Fibroblast of lung (primary cell): ENCODE data around the gene ARFIP1. TPM values are rescaled to one million over a fixed set of nuclear protein-coding genes. Genes with fewer than 3 reads are reported as not detected.

Source experiments
- DNase-seq, 2 donors: peaks; one replicate each; pipeline versions ENCODE4 v3.0.0 to v3.0.0-alpha.2; 2010; ENCODE audit warnings: low read depth in 2 of 2
- H2AFZ ChIP-seq: 2 replicates; pipeline ENCODE4 v1.5.1; 2012; ENCODE audit warnings: low read length, control low read depth, inconsistent platforms
- H3K27ac ChIP-seq: 2 replicates; pipeline ENCODE4 v1.5.1; 2011; ENCODE audit warnings: low read length, control low read depth; ENCODE audit not compliant: insufficient read depth
- H3K27me3 ChIP-seq: 2 replicates; pipeline ENCODE4 v1.5.1; 2011; ENCODE audit warnings: mild to moderate bottlenecking, low read length; ENCODE audit not compliant: control insufficient read depth, insufficient read depth
- H3K36me3 ChIP-seq: 2 replicates; pipeline ENCODE4 v1.5.1; 2011; ENCODE audit warnings: low read length; ENCODE audit not compliant: control insufficient read depth, insufficient read depth
- H3K4me1 ChIP-seq: 2 replicates; pipeline ENCODE4 v1.5.1; 2011; ENCODE audit warnings: low read length; ENCODE audit not compliant: control insufficient read depth, insufficient read depth; ENCODE audit errors: extremely low read depth
- H3K4me2 ChIP-seq: 2 replicates; pipeline ENCODE4 v1.5.1; 2011; ENCODE audit warnings: low read length, control low read depth; ENCODE audit not compliant: insufficient read depth; ENCODE audit errors: extremely low read depth
- H3K4me3 ChIP-seq, 4 experiments: fragments of 200-600 bp in 1 of 4; sonication (generic) in 1 of 4; replicated peaks in 1 of 4; 2 replicates each; pipeline ENCODE4 v1.5.1; 2011 to 2016; ENCODE audit warnings: low read length in 4 of 4, low read depth in 3 of 4, mild to moderate bottlenecking in 3 of 4, control low read depth in 2 of 4, inconsistent platforms in 1 of 4, mixed read lengths in 1 of 4; ENCODE audit not compliant: insufficient read depth in 1 of 4; ENCODE audit errors: control extremely low read depth in 1 of 4
- H3K79me2 ChIP-seq: 2 replicates; pipeline ENCODE4 v1.5.1; 2012; ENCODE audit warnings: mild to moderate bottlenecking, low read length, inconsistent platforms; ENCODE audit not compliant: control insufficient read depth, insufficient read depth
- H3K9ac ChIP-seq: 2 replicates; pipeline ENCODE4 v1.5.1; 2011; ENCODE audit warnings: mild to moderate bottlenecking, low read length, control low read depth; ENCODE audit not compliant: insufficient read depth
- H3K9me3 ChIP-seq: 2 replicates; pipeline ENCODE4 v1.5.1; 2012; ENCODE audit warnings: low read depth, low read length; ENCODE audit not compliant: control insufficient read depth, insufficient read depth
- H4K20me1 ChIP-seq: 2 replicates; pipeline ENCODE4 v1.5.1; 2011; ENCODE audit warnings: low read length; ENCODE audit not compliant: control insufficient read depth, insufficient read depth; ENCODE audit errors: extremely low read depth
- EZH2 ChIP-seq: IDR thresholded peaks from 2 replicates; pipeline ENCODE4 v1.5.1; 2012; ENCODE audit warnings: low read length, control low read depth, mild to moderate bottlenecking; ENCODE audit errors: missing control alignments
- polyA plus RNA-seq, 2 donors: library from polyadenylated mRNA; depleted of rRNA in 1 of 2; stranded (reverse) in 1 of 2; unstranded in 1 of 2; fragments of >200 nt; gene quantifications; 2 replicates each; pipeline ENCODE4 v1.2.1, GENCODE V29; 2011 to 2012; ENCODE audit warnings: missing spikeins in 1 of 2
- total RNA-seq: library from RNA; depleted of rRNA; stranded (reverse); fragments of >200 nt; gene quantifications from 2 replicates; pipeline ENCODE4 v1.2.1, GENCODE V29; 2014
- TF ChIP-seq, protein P1 (sequence below), 2 donors: IDR thresholded peaks in 1 of 2; conservative IDR thresholded peaks in 1 of 2; 1 replicate in 1 of 2; 2 replicates in 1 of 2; pipeline ENCODE4 v1.5.1; 2011 to 2012; ENCODE audit warnings: low read length in 2 of 2, control low read depth in 1 of 2, inconsistent platforms in 1 of 2, low read depth in 1 of 2, mild to moderate bottlenecking in 1 of 2

Gene ARFIP1
- total and polyA plus RNA-seq, 2 donors (not counting 1 experiment from before 2014, with no cell fraction given) = 35.6 to 40.8 TPM

DNA sequence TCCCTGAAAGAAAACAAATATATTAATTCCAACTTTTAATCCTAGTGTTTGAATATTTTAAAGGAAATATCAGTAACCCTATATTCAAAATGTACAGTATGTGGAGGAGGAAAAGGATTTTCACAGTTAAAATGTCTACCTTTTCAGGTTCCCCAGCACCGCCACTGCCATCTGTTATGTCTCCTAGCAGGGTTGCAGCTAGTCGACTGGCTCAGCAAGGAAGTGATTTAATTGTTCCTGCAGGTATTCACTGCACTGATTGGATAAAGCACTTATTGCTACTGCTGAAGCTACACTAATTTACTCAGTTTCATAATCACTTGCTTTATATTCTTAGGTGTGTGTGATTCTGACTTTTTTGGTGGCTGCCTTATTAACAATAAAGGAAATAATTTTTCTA lies 90.9 kb downstream of the ARFIP1 start:
- H3K9ac ChIP-seq = no peak overlapping the region
- H3K27me3 ChIP-seq = no peaks in the 10 kb centered on the region
- H2AFZ ChIP-seq = no peak overlapping the region
- H3K79me2 ChIP-seq = no peaks in the 10 kb centered on the region
- no peaks in the 10 kb centered on the region for H3K9me3 ChIP-seq
- H3K4me1 ChIP-seq = no peaks in the 10 kb centered on the region
- no peak overlapping the region for H3K27ac ChIP-seq
- no peaks in the 10 kb centered on the region for H4K20me1 ChIP-seq
- DNase-seq = no peak
- no peak overlapping the region for H3K4me3 ChIP-seq
- H3K36me3 ChIP-seq = no peaks in the 10 kb centered on the region
- H3K4me2 ChIP-seq = no peak overlapping the region
- no peak for TF ChIP-seq EZH2
- TF ChIP-seq, protein P1, sequence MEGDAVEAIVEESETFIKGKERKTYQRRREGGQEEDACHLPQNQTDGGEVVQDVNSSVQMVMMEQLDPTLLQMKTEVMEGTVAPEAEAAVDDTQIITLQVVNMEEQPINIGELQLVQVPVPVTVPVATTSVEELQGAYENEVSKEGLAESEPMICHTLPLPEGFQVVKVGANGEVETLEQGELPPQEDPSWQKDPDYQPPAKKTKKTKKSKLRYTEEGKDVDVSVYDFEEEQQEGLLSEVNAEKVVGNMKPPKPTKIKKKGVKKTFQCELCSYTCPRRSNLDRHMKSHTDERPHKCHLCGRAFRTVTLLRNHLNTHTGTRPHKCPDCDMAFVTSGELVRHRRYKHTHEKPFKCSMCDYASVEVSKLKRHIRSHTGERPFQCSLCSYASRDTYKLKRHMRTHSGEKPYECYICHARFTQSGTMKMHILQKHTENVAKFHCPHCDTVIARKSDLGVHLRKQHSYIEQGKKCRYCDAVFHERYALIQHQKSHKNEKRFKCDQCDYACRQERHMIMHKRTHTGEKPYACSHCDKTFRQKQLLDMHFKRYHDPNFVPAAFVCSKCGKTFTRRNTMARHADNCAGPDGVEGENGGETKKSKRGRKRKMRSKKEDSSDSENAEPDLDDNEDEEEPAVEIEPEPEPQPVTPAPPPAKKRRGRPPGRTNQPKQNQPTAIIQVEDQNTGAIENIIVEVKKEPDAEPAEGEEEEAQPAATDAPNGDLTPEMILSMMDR (conservative IDR thresholded peaks at IDR 0.05 in 1 of 2, IDR thresholded peaks at IDR 0.05 in 1 of 2; ENCODE audit: low read depth in 1 of 2, low read length in 2 of 2) = no peak

DNA sequence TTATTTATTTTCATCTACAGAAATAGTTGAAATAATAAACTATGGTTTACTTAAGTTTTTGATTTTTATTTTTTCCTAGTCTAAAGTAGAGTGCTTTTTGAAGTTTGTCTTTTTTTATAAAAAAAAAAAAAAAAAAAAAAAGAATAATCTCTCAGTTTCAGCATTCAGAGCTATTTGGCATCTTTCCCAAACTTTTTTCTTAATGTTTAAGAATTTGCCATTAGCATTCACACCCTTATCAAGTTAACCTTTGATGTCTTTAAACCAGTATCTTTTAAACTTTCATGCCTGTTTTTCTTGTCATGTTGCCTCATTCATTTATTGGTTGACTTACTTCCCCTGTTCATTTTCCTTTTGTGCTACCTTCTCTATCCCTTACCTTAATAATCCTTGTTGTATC lies 95.5 kb downstream of the ARFIP1 start:
- Histone ChIP-seq H3K9me3 (no peaks in the 10 kb centered on the region), H3K79me2 (no peaks in the 10 kb centered on the region), H3K4me3 (no peak overlapping the region), H3K27ac (no peak overlapping the region), H2AFZ (no peak overlapping the region), H3K9ac (no peak overlapping the region), H3K27me3 (no peaks in the 10 kb centered on the region), H3K4me2 (no peak overlapping the region), H3K4me1 (no peaks in the 10 kb centered on the region), H4K20me1 (no peaks in the 10 kb centered on the region), H3K36me3 (no peaks in the 10 kb centered on the region)
- DNase-seq = no peak
- TF ChIP-seq, protein P1 (conservative IDR thresholded peaks at IDR 0.05 in 1 of 2, IDR thresholded peaks at IDR 0.05 in 1 of 2; ENCODE audit: low read depth in 1 of 2, low read length in 2 of 2) = no peak
- TF ChIP-seq EZH2 = no peak

DNA sequence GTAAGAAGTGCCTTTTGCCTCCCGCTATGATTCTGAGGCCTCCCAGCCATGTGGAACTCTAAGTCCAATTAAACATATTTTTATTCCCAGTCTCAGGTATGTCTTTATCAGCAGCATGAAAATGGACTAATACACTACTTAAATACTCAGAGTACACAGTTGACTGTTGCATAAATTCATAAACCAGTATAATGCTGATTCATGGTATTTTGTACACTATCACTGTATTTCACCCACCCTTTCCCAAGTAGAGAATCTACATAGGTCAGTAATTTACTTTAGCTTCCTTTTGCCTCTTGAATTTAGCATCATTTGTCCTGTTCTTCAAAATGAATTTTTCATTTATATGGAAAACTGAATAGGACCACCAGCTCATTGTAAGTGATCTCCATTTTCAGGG lies 98.1 kb downstream of the ARFIP1 start:
- no peaks in the 10 kb centered on the region for H3K4me1 ChIP-seq
- no peaks in the 10 kb centered on the region for H3K79me2 ChIP-seq
- H3K9me3 ChIP-seq = no peaks in the 10 kb centered on the region
- no peak overlapping the region for H2AFZ ChIP-seq
- no peaks in the 10 kb centered on the region for H4K20me1 ChIP-seq
- no peak overlapping the region for H3K9ac ChIP-seq
- no peak overlapping the region for H3K4me2 ChIP-seq
- H3K27me3 ChIP-seq = no peaks in the 10 kb centered on the region
- H3K4me3 ChIP-seq = no peak overlapping the region
- H3K36me3 ChIP-seq = no peaks in the 10 kb centered on the region
- DNase-seq = no peak
- TF ChIP-seq, protein P1 (conservative IDR thresholded peaks at IDR 0.05 in 1 of 2, IDR thresholded peaks at IDR 0.05 in 1 of 2; ENCODE audit: low read depth in 1 of 2, low read length in 2 of 2) = no peak
- no peak for TF ChIP-seq EZH2
- H3K27ac ChIP-seq = no peak overlapping the region
